Activated CD4-positive, alpha-beta memory T cell treated with anti-CD3 and anti-CD28 coated beads for 36 hours (primary cell): ENCODE data around the gene TAF11L6. TPM values are rescaled to one million over a fixed set of nuclear protein-coding genes. Genes with fewer than 3 reads are reported as not detected.
"Not testable (repeated sequence)": the region's sequence is repeated elsewhere in the genome, so short reads cannot be mapped to it uniquely, and the experiment has no call there.

Experiments
- CTCF ChIA-PET: fragments of 350-600 bp; sonication (Branson Sonifier 250); formaldehyde crosslinking; loops from one replicate; lab custom pipeline; 2021; ENCODE audit warnings: antibody characterized with exemption, inconsistent platforms; lab: Charles Lee
- POLR2A ChIA-PET: fragments of 350-600 bp; sonication (Branson Sonifier 250); formaldehyde crosslinking; loops from one replicate; lab custom pipeline; 2021; ENCODE audit warnings: antibody characterized with exemption; lab: Charles Lee
- DNase-seq: peaks from one replicate; pipeline ENCODE4 v3.0.0-alpha.2; 2020
- H3K27ac Mint-ChIP-seq: one replicate; pipeline ENCODE4 v1.8.0; 2021; ENCODE audit warnings: mixed read lengths
- H3K27me3 Mint-ChIP-seq: one replicate; pipeline ENCODE4 v1.8.0; 2021; ENCODE audit warnings: mixed read lengths
- H3K36me3 Mint-ChIP-seq: one replicate; pipeline ENCODE4 v1.8.0; 2021; ENCODE audit warnings: mixed read lengths
- H3K4me1 Mint-ChIP-seq: one replicate; pipeline ENCODE4 v1.8.0; 2021; ENCODE audit warnings: low read depth, mixed read lengths
- H3K4me3 Mint-ChIP-seq: one replicate; pipeline ENCODE4 v1.8.0; 2021; ENCODE audit warnings: mild to moderate bottlenecking, mixed read lengths
- H3K9me3 Mint-ChIP-seq: one replicate; pipeline ENCODE4 v1.8.0; 2021; ENCODE audit warnings: mixed read lengths
- intact Hi-C: fragments of 100-400 bp; cut with micrococcal nuclease; formaldehyde crosslinking; loops from one replicate; pipeline ENCODE4 v1.15.1; 2023
- total RNA-seq, 2 experiments: library from RNA; stranded (reverse); gene quantifications; one replicate each; pipeline ENCODE4 v1.2.3, GENCODE V29; 2021

TAF11L6 gene
- total RNA-seq, 2 experiments from 2014 or later: not detected

DNA sequence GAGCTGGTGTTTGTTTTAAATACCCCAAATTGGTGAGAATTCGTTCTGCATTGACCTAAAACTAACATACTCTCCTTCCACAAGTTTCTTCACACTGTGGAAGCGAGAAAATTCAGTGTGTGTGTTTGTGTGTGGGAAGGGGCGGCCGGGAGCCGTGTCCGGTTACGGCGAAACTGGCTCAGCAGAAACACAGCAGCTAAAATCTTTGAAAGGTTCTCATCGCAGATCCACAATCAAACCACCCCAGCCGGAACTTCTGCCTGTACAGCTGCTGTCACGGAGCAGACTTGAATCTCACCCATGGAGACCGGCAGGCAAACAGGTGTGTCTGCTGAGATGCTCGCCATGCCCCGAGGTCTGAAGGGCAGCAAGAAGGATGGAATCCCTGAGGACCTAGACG lies 7.0 kb upstream of the TAF11L6 start, which contains the start of gene TAF11L4:
TSS of gene TAF11L4 (plus strand) at position 301 of the 400 bp plus-strand sequence.
- intact Hi-C loops, H3K27ac Mint-ChIP-seq, H3K27me3 Mint-ChIP-seq, DNase-seq, CTCF ChIA-PET, H3K4me3 Mint-ChIP-seq, H3K4me1 Mint-ChIP-seq, POLR2A ChIA-PET, H3K9me3 Mint-ChIP-seq, H3K36me3 Mint-ChIP-seq: not testable (repeated sequence)

DNA sequence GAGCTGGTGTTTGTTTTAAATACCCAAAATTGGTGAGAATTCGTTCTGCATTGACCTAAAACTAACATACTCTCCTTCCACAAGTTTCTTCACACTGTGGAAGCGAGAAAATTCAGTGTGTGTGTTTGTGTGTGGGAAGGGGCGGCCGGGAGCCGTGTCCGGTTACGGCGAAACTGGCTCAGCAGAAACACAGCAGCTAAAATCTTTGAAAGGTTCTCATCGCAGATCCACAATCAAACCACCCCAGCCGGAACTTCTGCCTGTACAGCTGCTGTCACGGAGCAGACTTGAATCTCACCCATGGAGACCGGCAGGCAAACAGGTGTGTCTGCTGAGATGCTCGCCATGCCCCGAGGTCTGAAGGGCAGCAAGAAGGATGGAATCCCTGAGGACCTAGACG lies 3.5 kb upstream of the TAF11L6 start, which contains the start of gene TAF11L5:
TSS of gene TAF11L5 (plus strand) at position 301 of the 400 bp plus-strand sequence.
- H3K36me3 Mint-ChIP-seq, H3K4me1 Mint-ChIP-seq, intact Hi-C loops, H3K27me3 Mint-ChIP-seq, POLR2A ChIA-PET, DNase-seq, CTCF ChIA-PET, H3K27ac Mint-ChIP-seq, H3K4me3 Mint-ChIP-seq, H3K9me3 Mint-ChIP-seq: not testable (repeated sequence)

DNA sequence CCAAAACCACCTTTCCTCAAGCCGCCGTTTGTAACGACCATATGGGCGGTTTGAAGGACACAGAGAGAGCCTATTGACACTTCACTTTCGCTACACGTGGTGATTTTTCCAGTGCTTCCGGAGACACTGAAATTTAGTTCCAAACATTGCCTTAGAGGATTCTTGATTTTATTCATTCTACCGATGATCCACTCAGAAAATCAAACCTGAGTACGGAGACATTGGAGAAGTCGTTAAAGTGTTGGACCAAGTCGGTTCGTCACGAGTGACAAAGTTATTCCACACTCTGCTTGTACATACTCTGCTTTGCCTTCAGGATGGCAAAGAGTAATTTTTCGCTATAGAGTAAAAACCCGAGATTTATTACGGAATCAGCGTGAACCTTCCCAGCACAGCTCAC lies 2.0 kb upstream of the TAF11L6 start:
- DNase-seq: peak; percentile 9
- POLR2A ChIA-PET, CTCF ChIA-PET: not testable (repeated sequence)

More for the DNA sequence above, 2.0 kb upstream of the TAF11L6 start:
- H3K27me3 Mint-ChIP-seq, H3K9me3 Mint-ChIP-seq, H3K4me1 Mint-ChIP-seq, H3K36me3 Mint-ChIP-seq, H3K4me3 Mint-ChIP-seq, H3K27ac Mint-ChIP-seq, intact Hi-C loops: not testable (repeated sequence)

Other genes with a start within 250 kb of the TAF11L6 start
- gene TAF11L2, start 30.4 kb upstream of the TAF11L6 start, total RNA-seq: not detected
- gene TAF11L3, start 10.3 kb upstream of the TAF11L6 start, total RNA-seq: not detected
- not detected for gene TAF11L4, start 6.9 kb upstream of the TAF11L6 start, total RNA-seq
- gene TAF11L5, start 3.4 kb upstream of the TAF11L6 start, total RNA-seq: not detected
- not detected for gene TAF11L7, start 57.1 kb downstream of the TAF11L6 start, total RNA-seq
- gene TAF11L8, start 62.3 kb downstream of the TAF11L6 start, total RNA-seq: not detected
- not detected for gene TAF11L9, start 65.7 kb downstream of the TAF11L6 start, total RNA-seq
- not detected for gene TAF11L10, start 69.2 kb downstream of the TAF11L6 start, total RNA-seq
- gene TAF11L11, start 75.5 kb downstream of the TAF11L6 start, total RNA-seq: not detected
- not detected for gene TAF11L12, start 81.7 kb downstream of the TAF11L6 start, total RNA-seq
- not detected for gene TAF11L13, start 103.4 kb downstream of the TAF11L6 start, total RNA-seq
- gene TAF11L14, start 105.8 kb downstream of the TAF11L6 start, total RNA-seq: not detected